ENCODE data around the gene TEK. TPM values are rescaled to one million over a fixed set of nuclear protein-coding genes. Genes with fewer than 3 reads are reported as not detected.

The TEK gene
- total RNA-seq (2014; rRNA removed) = 0.07 TPM in 1 of 2 replicates, not detected in the other
- percentile 5 among the genes with signal in this experiment for Bru-seq, nascent RNA
- BruChase-seq, experiment 1, labeled RNA remaining after a 6-hour chase = percentile 11 among the genes with signal in this experiment
- BruChase-seq, experiment 2, labeled RNA remaining after a 2-hour chase = percentile 17 among the genes with signal in this experiment
- long read RNA-seq = 0 reads

DNA sequence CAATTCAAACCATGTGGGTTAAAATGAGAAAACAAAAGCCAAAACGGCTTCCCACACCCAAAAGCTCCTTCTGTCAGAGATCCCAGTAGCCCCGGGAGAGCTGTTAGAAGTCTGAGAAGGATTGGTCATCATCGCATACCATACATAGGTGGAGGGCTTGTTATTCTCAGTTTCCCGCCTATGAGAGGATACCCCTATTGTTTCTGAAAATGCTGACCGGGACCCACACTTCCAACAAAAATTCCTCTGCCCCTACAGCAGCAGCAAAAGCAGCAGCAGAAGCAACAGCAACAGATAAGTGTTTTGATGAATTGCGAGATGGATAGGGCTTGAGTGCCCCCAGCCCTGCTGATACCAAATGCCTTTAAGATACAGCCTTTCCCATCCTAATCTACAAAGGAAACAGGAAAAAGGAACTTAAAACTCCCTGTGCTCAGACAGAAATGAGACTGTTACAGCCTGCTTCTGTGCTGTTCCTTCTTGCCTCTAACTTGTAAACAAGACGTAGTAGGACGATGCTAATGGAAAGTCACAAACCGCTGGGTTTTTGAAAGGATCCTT lies at the start of gene TEK:
TSS of gene TEK (plus strand) at position 245 of the 561 bp plus-strand sequence. CDS start 366 bp downstream, outside the sequence.
- Histone ChIP-seq H3K4me2 (ENCODE audit: low read length) (no peak within 1 kb of the TSS), H3K4me3 (ENCODE audit: low read length) (no peak within 1 kb of the TSS), H3K27ac (ENCODE audit: low read length) (no peak within 1 kb of the TSS), H4K20me1 (ENCODE audit: low read length) (no peaks in the 10 kb centered on the region), H3K9me3 (ENCODE audit: low read length) (no peaks in the 10 kb centered on the region), H3K9ac (ENCODE audit: low read length) (no peak within 1 kb of the TSS), H3K4me1 (ENCODE audit: insufficient read depth, low read length) (peaks cover 8% of the 10 kb centered on the region; the same call in 1 of the 2 replicates), H3K79me2 (ENCODE audit: low read length) (no peaks in the 10 kb centered on the region), H3K27me3 (ENCODE audit: low read length) (no peaks in the 10 kb centered on the region), H3F3A (ENCODE audit: low read length, unreplicated experiment) (no peaks in the 10 kb centered on the region), H2AFZ (ENCODE audit: low read length) (no peak within 1 kb of the TSS), H3K9me2 (replicated peaks; ENCODE audit: low read length) (no peaks in the 10 kb centered on the region), H3K36me3 (ENCODE audit: low read depth, low read length) (no peaks in the 10 kb centered on the region)
- CTCF ChIA-PET = no interaction called here
- ATAC-seq = no peak
- DNase-seq = no peak
- POLR2A ChIA-PET (ENCODE audit: unreplicated experiment) = no interaction called here
- intact Hi-C loops (cut with micrococcal nuclease) = no loop called here
- BruUV-seq (replicated peaks) = no TSS peak
- TF ChIP-seq EZH2phosphoT487 (IDR thresholded peaks at IDR 0.05; ENCODE audit: borderline replicate concordance, low read length) (no peak), EZH2 (IDR thresholded peaks at IDR 0.05; ENCODE audit: low read length, unreplicated experiment) (no peak)
- TF ChIP-seq, protein P1, sequence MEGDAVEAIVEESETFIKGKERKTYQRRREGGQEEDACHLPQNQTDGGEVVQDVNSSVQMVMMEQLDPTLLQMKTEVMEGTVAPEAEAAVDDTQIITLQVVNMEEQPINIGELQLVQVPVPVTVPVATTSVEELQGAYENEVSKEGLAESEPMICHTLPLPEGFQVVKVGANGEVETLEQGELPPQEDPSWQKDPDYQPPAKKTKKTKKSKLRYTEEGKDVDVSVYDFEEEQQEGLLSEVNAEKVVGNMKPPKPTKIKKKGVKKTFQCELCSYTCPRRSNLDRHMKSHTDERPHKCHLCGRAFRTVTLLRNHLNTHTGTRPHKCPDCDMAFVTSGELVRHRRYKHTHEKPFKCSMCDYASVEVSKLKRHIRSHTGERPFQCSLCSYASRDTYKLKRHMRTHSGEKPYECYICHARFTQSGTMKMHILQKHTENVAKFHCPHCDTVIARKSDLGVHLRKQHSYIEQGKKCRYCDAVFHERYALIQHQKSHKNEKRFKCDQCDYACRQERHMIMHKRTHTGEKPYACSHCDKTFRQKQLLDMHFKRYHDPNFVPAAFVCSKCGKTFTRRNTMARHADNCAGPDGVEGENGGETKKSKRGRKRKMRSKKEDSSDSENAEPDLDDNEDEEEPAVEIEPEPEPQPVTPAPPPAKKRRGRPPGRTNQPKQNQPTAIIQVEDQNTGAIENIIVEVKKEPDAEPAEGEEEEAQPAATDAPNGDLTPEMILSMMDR (conservative IDR thresholded peaks at IDR 0.05; ENCODE audit: low read depth, low read length) = no peak

DNA sequence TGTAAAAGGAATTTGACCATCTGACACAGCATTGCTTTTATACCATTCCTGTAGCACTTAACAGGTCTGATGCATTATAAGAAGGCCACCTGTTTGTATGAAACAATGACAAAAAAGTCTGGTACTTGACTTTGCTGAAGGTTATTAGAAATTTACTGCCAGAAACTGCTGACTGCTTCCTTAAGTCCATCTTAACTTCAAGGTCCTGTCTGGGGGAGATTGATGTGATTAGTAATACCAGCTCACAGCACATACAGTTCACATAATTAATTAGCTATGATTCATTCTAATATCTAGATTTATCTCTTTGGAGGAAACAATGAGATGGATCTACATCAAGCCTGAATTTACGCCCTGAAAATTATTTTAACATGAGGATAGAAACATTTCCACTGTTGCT lies 49.6 kb upstream of the TEK start:
- Histone ChIP-seq H3K4me1 (ENCODE audit: insufficient read depth, low read length) (no peaks in the 10 kb centered on the region), H3K9me3 (ENCODE audit: low read length) (no peaks in the 10 kb centered on the region), H3K27ac (ENCODE audit: low read length) (no peak overlapping the region), H3K36me3 (ENCODE audit: low read depth, low read length) (no peaks in the 10 kb centered on the region), H3F3A (ENCODE audit: low read length, unreplicated experiment) (no peaks in the 10 kb centered on the region), H2AFZ (ENCODE audit: low read length) (no peak overlapping the region), H3K9ac (ENCODE audit: low read length) (no peak overlapping the region), H3K27me3 (ENCODE audit: low read length) (no peaks in the 10 kb centered on the region), H3K4me2 (ENCODE audit: low read length) (no peak overlapping the region), H3K79me2 (ENCODE audit: low read length) (no peaks in the 10 kb centered on the region), H3K4me3 (ENCODE audit: low read length) (no peak overlapping the region), H4K20me1 (ENCODE audit: low read length) (no peaks in the 10 kb centered on the region), H3K9me2 (replicated peaks; ENCODE audit: low read length) (no peaks in the 10 kb centered on the region)
- TF ChIP-seq EZH2phosphoT487 (IDR thresholded peaks at IDR 0.05; ENCODE audit: borderline replicate concordance, low read length) (no peak), EZH2 (IDR thresholded peaks at IDR 0.05; ENCODE audit: low read length, unreplicated experiment) (no peak)
- TF ChIP-seq, protein P1 (conservative IDR thresholded peaks at IDR 0.05; ENCODE audit: low read depth, low read length) = no peak
- ChIA-PET CTCF (interaction anchor here (0.6 kb wide), 2 partner anchors 29 to 463 kb away, joined by 8 to 14 read pairs; no protein-coding TSS in a partner anchor), POLR2A (ENCODE audit: unreplicated experiment) (no interaction called here)
- BruUV-seq (replicated peaks) = no TSS peak
- intact Hi-C loops (cut with micrococcal nuclease) = no loop called here
- ATAC-seq (no peak), DNase-seq (no peak)

DNA sequence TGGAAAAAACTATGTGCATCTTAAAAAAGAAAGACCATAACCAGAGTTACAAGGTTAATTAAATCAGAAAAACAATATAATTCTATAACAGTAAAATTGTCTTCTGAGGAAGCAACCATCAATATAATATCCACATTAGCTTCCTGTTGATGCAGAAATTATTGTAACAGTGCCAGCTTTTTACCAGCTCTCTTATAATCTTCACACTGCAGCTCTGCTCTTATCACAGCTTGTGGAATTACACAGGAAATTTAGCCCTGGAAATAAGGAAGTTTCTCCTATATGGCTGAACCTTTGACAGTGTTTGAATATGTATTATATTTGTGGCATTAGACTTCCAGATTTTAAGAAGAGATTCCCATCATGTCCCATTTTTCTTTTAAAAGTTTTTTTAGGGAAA lies 49.1 kb upstream of the TEK start:
- TF ChIP-seq EZH2 (IDR thresholded peaks at IDR 0.05; ENCODE audit: low read length, unreplicated experiment) (no peak), EZH2phosphoT487 (IDR thresholded peaks at IDR 0.05; ENCODE audit: borderline replicate concordance, low read length) (no peak)
- TF ChIP-seq, protein P1 (conservative IDR thresholded peaks at IDR 0.05; ENCODE audit: low read depth, low read length) = no peak
- Histone ChIP-seq H4K20me1 (ENCODE audit: low read length) (no peaks in the 10 kb centered on the region), H3K27me3 (ENCODE audit: low read length) (no peaks in the 10 kb centered on the region), H3K36me3 (ENCODE audit: low read depth, low read length) (no peaks in the 10 kb centered on the region), H3K9me3 (ENCODE audit: low read length) (no peaks in the 10 kb centered on the region), H3K4me2 (ENCODE audit: low read length) (no peak overlapping the region), H3K27ac (ENCODE audit: low read length) (no peak overlapping the region), H3K4me3 (ENCODE audit: low read length) (no peak overlapping the region), H3K9ac (ENCODE audit: low read length) (no peak overlapping the region), H3K79me2 (ENCODE audit: low read length) (no peaks in the 10 kb centered on the region), H3K4me1 (ENCODE audit: insufficient read depth, low read length) (no peaks in the 10 kb centered on the region), H2AFZ (ENCODE audit: low read length) (no peak overlapping the region), H3F3A (ENCODE audit: low read length, unreplicated experiment) (no peaks in the 10 kb centered on the region), H3K9me2 (replicated peaks; ENCODE audit: low read length) (no peaks in the 10 kb centered on the region)
- DNase-seq (no peak), ATAC-seq (no peak)
- ChIA-PET CTCF (interaction anchor here (0.6 kb wide), 2 partner anchors 29 to 463 kb away, joined by 8 to 14 read pairs; no protein-coding TSS in a partner anchor), POLR2A (ENCODE audit: unreplicated experiment) (no interaction called here)
- BruUV-seq (replicated peaks) = no TSS peak
- intact Hi-C loops (cut with micrococcal nuclease) = no loop called here

Measured in PC-3 (cell line).